Subcutaneous abdominal adipose tissue (tissue), 5 donors: ENCODE measurements around the gene IL10RA.

ENCODE experiments used
- H3K27ac ChIP-seq: one replicate; pipeline ENCODE4 v1.7.0; 2013; ENCODE audit warnings: low read depth, mild to moderate bottlenecking, inconsistent platforms, low read length, moderate library complexity
- H3K27me3 ChIP-seq, 5 donors: one replicate each; pipeline ENCODE4 v1.7.0; 2013; ENCODE audit warnings: low read length in 5 of 5, inconsistent platforms in 1 of 5; ENCODE audit not compliant: control insufficient read depth in 5 of 5, insufficient read depth in 4 of 5
- H3K36me3 ChIP-seq, 5 donors: one replicate each; pipeline ENCODE4 v1.7.0; 2013; ENCODE audit warnings: low read length in 5 of 5; ENCODE audit not compliant: control insufficient read depth in 5 of 5, insufficient read depth in 5 of 5
- H3K4me1 ChIP-seq, 5 donors: one replicate each; pipeline ENCODE4 v1.7.0; 2013; ENCODE audit warnings: low read length in 5 of 5, mild to moderate bottlenecking in 3 of 5, moderate library complexity in 1 of 5; ENCODE audit not compliant: control insufficient read depth in 5 of 5, insufficient read depth in 5 of 5
- H3K4me3 ChIP-seq, 5 donors: one replicate each; pipeline ENCODE4 v1.7.0; 2013; ENCODE audit warnings: low read length in 5 of 5, low read depth in 1 of 5
- H3K9ac ChIP-seq, 5 donors: one replicate each; pipeline ENCODE4 v1.7.0; 2013; ENCODE audit warnings: low read length in 5 of 5, mild to moderate bottlenecking in 4 of 5, moderate library complexity in 3 of 5
- H3K9me3 ChIP-seq, 5 donors: one replicate each; pipeline ENCODE4 v1.7.0; 2013; ENCODE audit warnings: low read length in 5 of 5; ENCODE audit not compliant: control insufficient read depth in 5 of 5
- donor health status: healthy.
- donor health status: healthy.
- donor health status: healthy.
- donor health status: healthy.
- donor health status: healthy.

Gene IL10RA

DNA sequence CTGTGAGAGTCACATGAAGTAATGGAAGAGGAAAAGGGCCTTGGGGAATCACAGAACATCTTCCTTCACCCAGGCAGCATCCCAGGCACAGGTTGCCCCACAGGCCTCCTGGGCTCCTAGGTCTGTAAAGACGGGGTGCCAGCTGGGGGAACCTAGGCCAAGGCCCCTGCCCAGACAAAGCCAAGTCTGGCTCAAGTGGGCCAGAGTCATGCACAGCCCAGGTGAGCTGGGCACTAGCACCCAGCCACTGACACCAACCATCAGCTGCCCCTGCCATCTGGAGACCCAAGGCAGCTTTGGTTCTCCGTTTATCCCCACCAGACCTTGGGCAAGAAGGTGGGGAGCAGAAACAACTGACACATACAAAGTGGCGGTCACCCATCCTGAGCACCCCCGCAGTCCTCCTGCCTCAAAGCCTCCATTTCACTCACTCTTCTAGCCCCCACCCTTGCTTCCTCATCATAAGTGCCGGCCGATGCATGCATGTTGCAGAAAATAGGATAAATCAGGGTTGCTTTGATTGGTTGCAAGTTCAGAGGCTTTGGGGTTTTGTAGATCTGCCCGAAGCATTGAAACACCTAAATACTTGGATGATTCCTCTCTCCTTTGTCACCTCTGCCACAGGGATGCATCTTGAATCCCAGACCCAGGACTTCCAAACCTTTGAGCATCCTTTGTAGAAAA is 64.2 kb downstream of the IL10RA start:
- Histone ChIP-seq H3K4me1 (peaks cover 0 to 10% (median 5%) of the 10 kb centered on the region in 5 donors), H3K27ac (no peak overlapping the region), H3K27me3 (peaks cover 0 to 6% (median 0%) of the 10 kb centered on the region in 5 donors)

More for the DNA sequence above, 64.2 kb downstream of the IL10RA start:
- H3K9ac ChIP-seq, result no peak overlapping the region
- no peaks in the 10 kb centered on the region for H3K36me3 ChIP-seq
- no peak overlapping the region for H3K4me3 ChIP-seq
- no peaks in the 10 kb centered on the region for H3K9me3 ChIP-seq
